ENCODE data around the gene ENTPD1. TPM values are rescaled to one million over a fixed set of nuclear protein-coding genes. Genes with fewer than 3 reads are reported as not detected.
A peak's percentile ranks its signal among the peaks of the same experiment; 100 is the strongest.
"Not testable (repeated sequence)": the region's sequence is repeated elsewhere in the genome, so short reads cannot be mapped to it uniquely, and the experiment has no call there.

Gene ENTPD1
- polyA plus RNA-seq, 3 donors from 2014 or later: 1.8 to 4.3 (median 1.8) TPM

GRCh38 chr10:95793401-95794045, 37.6 kb downstream of the ENTPD1 start:
- peak overlapping the region in 3 of 5 donors; percentile 1 to 18 (median 4) for H3K4me3 Mint-ChIP-seq

GRCh38 chr10:95794195-95794594, 38.2 kb downstream of the ENTPD1 start:
- no peak overlapping the region for H3K4me3 Mint-ChIP-seq
- DNase-seq: no peak
- no peaks in the 10 kb centered on the region for H3K36me3 Mint-ChIP-seq
- H3K9me3 Mint-ChIP-seq: peaks cover 0 to 4% (median 0%) of the 10 kb centered on the region in 6 donors
- H3K27ac Mint-ChIP-seq: no peak overlapping the region
- peaks cover 0 to 4% (median 2%) of the 10 kb centered on the region in 3 donors for H3K27me3 Mint-ChIP-seq (ENCODE audit: low read depth in 3 of 3)
- H3K4me1 Mint-ChIP-seq: peaks cover 4 to 24% of the 10 kb centered on the region in 2 donors

More at GRCh38 chr10:95793401-95794045, 37.6 kb downstream of the ENTPD1 start:
- Mint-ChIP-seq H3K9me3 (peaks cover 0 to 4% (median 0%) of the 10 kb centered on the region in 6 donors), H3K4me1 (peaks cover 4 to 24% of the 10 kb centered on the region in 2 donors), H3K36me3 (no peaks in the 10 kb centered on the region), H3K27ac (peak overlapping the region in 5 of 6 donors; percentile 4 to 81 (median 76)), H3K27me3 (ENCODE audit: low read depth in 3 of 3) (peaks cover 1 to 4% (median 2%) of the 10 kb centered on the region in 3 donors)
- DNase-seq: peak; percentile 16 to 36 (median 24)

- Mint-ChIP-seq H3K4me1 (peaks cover 4 to 31% of the 10 kb centered on the region in 2 donors), H3K36me3 (no peaks in the 10 kb centered on the region), H3K27ac (no peak overlapping the region), H3K9me3 (peaks cover 0 to 5% (median 0%) of the 10 kb centered on the region in 6 donors), H3K27me3 (ENCODE audit: low read depth in 3 of 3) (peaks cover 0 to 4% (median 2%) of the 10 kb centered on the region in 3 donors), H3K4me3 (no peak overlapping the region)
- DNase-seq: no peak
These were observed 39.6 kb downstream of the ENTPD1 start for GRCh38 chr10:95795602-95796001.

- DNase-seq: no peak
- peak overlapping the region in 1 of 6 donors; percentile 24 for H3K27ac Mint-ChIP-seq
- H3K4me1 Mint-ChIP-seq: peaks cover 4 to 31% of the 10 kb centered on the region in 2 donors
These were observed 40.5 kb downstream of the ENTPD1 start for GRCh38 chr10:95796504-95796903.

GRCh38 chr10:95798096-95798855, 42.3 kb downstream of the ENTPD1 start:
- H3K27ac Mint-ChIP-seq: no peak overlapping the region
- no peak overlapping the region for H3K4me3 Mint-ChIP-seq
- H3K4me1 Mint-ChIP-seq: peaks cover 4 to 18% of the 10 kb centered on the region in 2 donors

More at GRCh38 chr10:95796504-95796903, 40.5 kb downstream of the ENTPD1 start:
- H3K4me3 Mint-ChIP-seq: no peak overlapping the region
- H3K36me3 Mint-ChIP-seq: no peaks in the 10 kb centered on the region
- peaks cover 0 to 2% (median 2%) of the 10 kb centered on the region in 3 donors for H3K27me3 Mint-ChIP-seq (ENCODE audit: low read depth in 3 of 3)
- H3K9me3 Mint-ChIP-seq: peaks cover 0 to 5% (median 0%) of the 10 kb centered on the region in 6 donors

GRCh38 chr10:95800286-95800685, 44.3 kb downstream of the ENTPD1 start:
- not testable (repeated sequence) for H3K27ac Mint-ChIP-seq; H3K27me3 Mint-ChIP-seq (ENCODE audit: low read depth in 3 of 3); H3K4me3 Mint-ChIP-seq; H3K36me3 Mint-ChIP-seq; H3K9me3 Mint-ChIP-seq; DNase-seq
- H3K4me1 Mint-ChIP-seq: peaks cover 0 to 12% of the 10 kb centered on the region in 2 donors

More at GRCh38 chr10:95798096-95798855, 42.3 kb downstream of the ENTPD1 start:
- DNase-seq: no peak
- no peaks in the 10 kb centered on the region for H3K36me3 Mint-ChIP-seq
- peaks cover 0 to 5% (median 0%) of the 10 kb centered on the region in 6 donors for H3K9me3 Mint-ChIP-seq
- peaks cover 0 to 2% (median 2%) of the 10 kb centered on the region in 3 donors for H3K27me3 Mint-ChIP-seq (ENCODE audit: low read depth in 3 of 3)

- DNase-seq; H3K27ac Mint-ChIP-seq; H3K4me1 Mint-ChIP-seq; H3K9me3 Mint-ChIP-seq; H3K27me3 Mint-ChIP-seq (ENCODE audit: low read depth in 3 of 3); H3K4me3 Mint-ChIP-seq; H3K36me3 Mint-ChIP-seq: not testable (repeated sequence)
These were observed 50.9 kb downstream of the ENTPD1 start for GRCh38 chr10:95806687-95807380.

- H3K36me3 Mint-ChIP-seq; DNase-seq; H3K9me3 Mint-ChIP-seq; H3K4me3 Mint-ChIP-seq; H3K27me3 Mint-ChIP-seq (ENCODE audit: low read depth in 3 of 3); H3K4me1 Mint-ChIP-seq; H3K27ac Mint-ChIP-seq: not testable (repeated sequence)
These were observed 52.8 kb downstream of the ENTPD1 start for GRCh38 chr10:95808705-95809308.

- peaks cover 0 to 3% (median 3%) of the 10 kb centered on the region in 3 donors for H3K27me3 Mint-ChIP-seq (ENCODE audit: low read depth in 3 of 3)
- H3K4me1 Mint-ChIP-seq: no peaks in the 10 kb centered on the region
- DNase-seq: no peak
These were observed 53.6 kb downstream of the ENTPD1 start for GRCh38 chr10:95809370-95810197.

GRCh38 chr10:95810198-95810976, 54.4 kb downstream of the ENTPD1 start:
- no peaks in the 10 kb centered on the region for H3K4me1 Mint-ChIP-seq
- H3K36me3 Mint-ChIP-seq: no peaks in the 10 kb centered on the region
- no peaks in the 10 kb centered on the region for H3K9me3 Mint-ChIP-seq
- peaks cover 0 to 3% (median 0%) of the 10 kb centered on the region in 3 donors for H3K27me3 Mint-ChIP-seq (ENCODE audit: low read depth in 3 of 3)
- no peak overlapping the region for H3K27ac Mint-ChIP-seq
- DNase-seq: no peak
- H3K4me3 Mint-ChIP-seq: no peak overlapping the region

More at GRCh38 chr10:95809370-95810197, 53.6 kb downstream of the ENTPD1 start:
- Mint-ChIP-seq H3K4me3 (no peak overlapping the region), H3K36me3 (no peaks in the 10 kb centered on the region), H3K9me3 (no peaks in the 10 kb centered on the region), H3K27ac (no peak overlapping the region)

- peaks cover 0 to 5% of the 10 kb centered on the region in 2 donors for H3K4me1 Mint-ChIP-seq
- no peak overlapping the region for H3K27ac Mint-ChIP-seq
- DNase-seq: no peak
- H3K4me3 Mint-ChIP-seq: no peak overlapping the region
- H3K36me3 Mint-ChIP-seq: no peaks in the 10 kb centered on the region
- no peaks in the 10 kb centered on the region for H3K27me3 Mint-ChIP-seq (ENCODE audit: low read depth in 3 of 3)
- H3K9me3 Mint-ChIP-seq: no peaks in the 10 kb centered on the region
These were observed 57.2 kb downstream of the ENTPD1 start for GRCh38 chr10:95813054-95813685.

Data from immature natural killer cell (primary cell).